Spleen (tissue), 11 donors: ENCODE data around the gene ZFX. TPM values are rescaled to one million over a fixed set of nuclear protein-coding genes. Genes with fewer than 3 reads are reported as not detected.
"Not testable (repeated sequence)": the region's sequence is repeated elsewhere in the genome, so short reads cannot be mapped to it uniquely, and the experiment has no call there.

Experiments used
- DNase-seq: peaks from one replicate; pipeline ENCODE4 v3.0.0-alpha.2; 2020
- H3K27ac ChIP-seq, 8 donors: fragments of 200-600 bp; sonication (generic) in 7 of 8; 1 replicate in 4 of 8; 2 replicates in 4 of 8; pipeline versions ENCODE4 v1.5.0 to v1.8.0; 2016 to 2021; ENCODE audit warnings: inconsistent platforms in 4 of 8, mild to moderate bottlenecking in 4 of 8, moderate library complexity in 1 of 8
- H3K27me3 ChIP-seq, 7 donors: fragments of 200-600 bp; sonication (generic) in 6 of 7; replicated peaks in 1 of 7; 1 replicate in 4 of 7; 2 replicates in 3 of 7; pipeline versions ENCODE4 v1.5.0 to v1.8.0; 2016 to 2021; ENCODE audit warnings: inconsistent platforms in 3 of 7, mild to moderate bottlenecking in 1 of 7
- H3K36me3 ChIP-seq, 6 donors: fragments of 200-600 bp; sonication (generic) in 5 of 6; 1 replicate in 4 of 6; 2 replicates in 2 of 6; pipeline versions ENCODE4 v1.5.0 to v1.8.0; 2016 to 2021; ENCODE audit warnings: inconsistent platforms in 2 of 6
- H3K4me1 ChIP-seq, 6 donors: fragments of 200-600 bp; sonication (generic) in 5 of 6; 1 replicate in 3 of 6; 2 replicates in 3 of 6; pipeline versions ENCODE4 v1.5.0 to v1.8.0; 2016 to 2021; ENCODE audit warnings: inconsistent platforms in 3 of 6
- H3K4me3 ChIP-seq, 8 donors: fragments of 200-600 bp; sonication (generic) in 7 of 8; 1 replicate in 4 of 8; 2 replicates in 4 of 8; pipeline versions ENCODE4 v1.5.0 to v1.8.0; 2016 to 2021; ENCODE audit warnings: inconsistent platforms in 4 of 8, mild to moderate bottlenecking in 4 of 8, moderate library complexity in 2 of 8
- H3K9me3 ChIP-seq, 8 donors: fragments of 200-600 bp; sonication (generic) in 7 of 8; 1 replicate in 4 of 8; 2 replicates in 4 of 8; pipeline versions ENCODE4 v1.5.0 to v1.8.0; 2016 to 2021; ENCODE audit warnings: inconsistent platforms in 4 of 8
- POLR2A ChIP-seq, 3 donors: fragments of 450-650 bp; IDR thresholded peaks; one replicate each; pipeline ENCODE4 v1.5.1; 2017; ENCODE audit warnings: antibody characterized with exemption in 3 of 3, mild to moderate bottlenecking in 1 of 3
- POLR2AphosphoS5 ChIP-seq, 3 donors: sonication (generic); formaldehyde crosslinking; IDR thresholded peaks; one replicate each; pipeline ENCODE4 v1.5.1; 2017; ENCODE audit warnings: antibody characterized with exemption in 3 of 3
- WGBS, 5 donors: extraction: QIAGEN DNeasy Blood & Tissue Kit in 3 of 5; methylation state at CpG; one replicate each; pipeline versions ENCODE4 v1.1.5 to v1.1.7; 2013 to 2018; 5-methylcytosine and 5-hydroxymethylcytosine counted together
- intact Hi-C: fragments of 100-400 bp; cut with DNase I; formaldehyde crosslinking; loops from one replicate; pipeline ENCODE4 v1.15.0; 2023; ENCODE audit warnings: low total_unique reads
- polyA plus RNA-seq, 3 donors: library from polyadenylated mRNA; stranded (reverse); fragments of 200-250 nt; gene quantifications; one replicate each; pipeline ENCODE4 v1.2.1, GENCODE V29; 2013
- total RNA-seq, 7 donors: library from RNA; depleted of rRNA in 3 of 7; stranded (reverse); fragments of >200 nt in 3 of 7; fragmentation: NEBNext Ultra II Directional in 4 of 7; extraction: Animal tissue kit (Norgen Biotek cat#: 25700) in 4 of 7; gene quantifications; one replicate each; pipeline versions ENCODE4 v1.1.0 to v1.2.1, GENCODE V29; 2016 to 2021
- TF ChIP-seq, protein P1 (sequence below), 11 experiments: fragments of 200-600 bp in 7 of 11; fragments of 450-650 bp in 4 of 11; sonication (generic) in 4 of 11; IDR thresholded peaks in 8 of 11; conservative IDR thresholded peaks in 3 of 11; 1 replicate in 7 of 11; 2 replicates in 4 of 11; pipeline versions ENCODE4 v1.4.0 to v1.8.0; 2016 to 2021; ENCODE audit warnings: antibody characterized with exemption in 11 of 11, inconsistent platforms in 4 of 11, mild to moderate bottlenecking in 1 of 11
- donor health status: healthy with polysubstance abuse.
- donor health status: DM: no; HTN: no; CAD: no; lungs with moderate emphysema.
- donor health status: DM: no; HTN: no; CAD: no.
- donor health status: Bipolar disorder and iron deficiency.
- donor health status: healthy.
- donor health status: DM: no; HTN: no; CAD: no.
- donor health status: DM: yes; HTN: yes; CAD: no.

Gene ZFX
- total and polyA plus RNA-seq, 10 donors, result 5.0 to 105 (median 72.2) TPM

DNA sequence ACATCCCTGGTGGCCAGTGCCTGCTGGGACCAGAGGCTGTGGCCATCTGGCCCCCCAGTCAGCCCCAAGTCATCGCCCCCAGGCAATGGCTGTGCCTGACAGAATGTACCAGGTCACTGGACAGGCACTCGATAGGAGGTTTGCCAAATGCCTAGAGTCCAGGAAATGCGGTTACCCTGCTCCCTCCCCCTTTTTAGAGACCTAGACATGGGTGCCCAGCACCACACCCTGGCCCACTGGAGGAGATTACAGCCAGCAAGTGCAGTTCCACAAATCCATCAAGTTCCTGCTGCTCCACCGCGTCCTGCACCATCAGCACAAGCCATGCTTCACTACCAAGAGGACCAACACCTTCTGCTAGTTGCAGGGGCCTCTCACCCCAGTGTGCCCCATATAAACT, 16.2 kb upstream of the ZFX start:
- H3K4me3 ChIP-seq, result no peak overlapping the region
- no peaks in the 10 kb centered on the region for H3K36me3 ChIP-seq
- H3K9me3 ChIP-seq, result no peaks in the 10 kb centered on the region
- no peaks in the 10 kb centered on the region for H3K27me3 ChIP-seq
- no peaks in the 10 kb centered on the region for H3K4me1 ChIP-seq
- peak; percentile 49 for DNase-seq
- intact Hi-C loops, result no loop called here
- WGBS, 5 donors, result 76 to 94% (median 88%) methylated on average over 5 of the region's 5 CpGs; no CpG with 5 or more reads in 1 of the 5 donors
- H3K27ac ChIP-seq, result no peak overlapping the region
- TF ChIP-seq, protein P1, sequence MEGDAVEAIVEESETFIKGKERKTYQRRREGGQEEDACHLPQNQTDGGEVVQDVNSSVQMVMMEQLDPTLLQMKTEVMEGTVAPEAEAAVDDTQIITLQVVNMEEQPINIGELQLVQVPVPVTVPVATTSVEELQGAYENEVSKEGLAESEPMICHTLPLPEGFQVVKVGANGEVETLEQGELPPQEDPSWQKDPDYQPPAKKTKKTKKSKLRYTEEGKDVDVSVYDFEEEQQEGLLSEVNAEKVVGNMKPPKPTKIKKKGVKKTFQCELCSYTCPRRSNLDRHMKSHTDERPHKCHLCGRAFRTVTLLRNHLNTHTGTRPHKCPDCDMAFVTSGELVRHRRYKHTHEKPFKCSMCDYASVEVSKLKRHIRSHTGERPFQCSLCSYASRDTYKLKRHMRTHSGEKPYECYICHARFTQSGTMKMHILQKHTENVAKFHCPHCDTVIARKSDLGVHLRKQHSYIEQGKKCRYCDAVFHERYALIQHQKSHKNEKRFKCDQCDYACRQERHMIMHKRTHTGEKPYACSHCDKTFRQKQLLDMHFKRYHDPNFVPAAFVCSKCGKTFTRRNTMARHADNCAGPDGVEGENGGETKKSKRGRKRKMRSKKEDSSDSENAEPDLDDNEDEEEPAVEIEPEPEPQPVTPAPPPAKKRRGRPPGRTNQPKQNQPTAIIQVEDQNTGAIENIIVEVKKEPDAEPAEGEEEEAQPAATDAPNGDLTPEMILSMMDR (IDR thresholded peaks at IDR 0.05 in 8 of 11, conservative IDR thresholded peaks at IDR 0.05 in 3 of 11), result no peak
- no peak for TF ChIP-seq POLR2AphosphoS5 (IDR thresholded peaks at IDR 0.05)
- TF ChIP-seq POLR2A (IDR thresholded peaks at IDR 0.05), result no peak

DNA sequence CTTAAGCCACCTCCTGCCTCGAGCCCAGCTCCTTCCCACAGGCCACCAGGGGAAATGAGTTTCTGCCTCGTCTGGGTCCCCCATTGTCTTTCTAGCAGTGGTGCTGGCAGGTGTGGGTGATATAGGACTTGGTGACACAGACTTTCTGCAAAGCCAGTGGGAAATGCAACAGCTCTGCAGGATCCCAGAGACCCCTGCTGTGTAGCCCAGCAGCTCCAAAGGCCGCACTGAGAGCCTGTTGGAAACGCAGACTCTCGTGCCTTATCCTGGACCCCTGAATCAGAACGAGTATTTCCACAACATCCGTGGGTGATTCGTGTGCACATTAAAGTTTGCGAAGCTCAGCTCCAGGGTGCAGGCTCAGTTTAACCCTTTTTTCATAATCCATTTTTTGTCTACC, 13.8 kb upstream of the ZFX start:
- H3K36me3 ChIP-seq, H3K4me3 ChIP-seq, H3K4me1 ChIP-seq, H3K27me3 ChIP-seq, H3K27ac ChIP-seq, H3K9me3 ChIP-seq, intact Hi-C loops: not testable (repeated sequence)
- peak; percentile 24 for DNase-seq
- 73 to 91% (median 79%) methylated on average over 4 to 7 of the region's 9 CpGs for WGBS, 5 donors

DNA sequence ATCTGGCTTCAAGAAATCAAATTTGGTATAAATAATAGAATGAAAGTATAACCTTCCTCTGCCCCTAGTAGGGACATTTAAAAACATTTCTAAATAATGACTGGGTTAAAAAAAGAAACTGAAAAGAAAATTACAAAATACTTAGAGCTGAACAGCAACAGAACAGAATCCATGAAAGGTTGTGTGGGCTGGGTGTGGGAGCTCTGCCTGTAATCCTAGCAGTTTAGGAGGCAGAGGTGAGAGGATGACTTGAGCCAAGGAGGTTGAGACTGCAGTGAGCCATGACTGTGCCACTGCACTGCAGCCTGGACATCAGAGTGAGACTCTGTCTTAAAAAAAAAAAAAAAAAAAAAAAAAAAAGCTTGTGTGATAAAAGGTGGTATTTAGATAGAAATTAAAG, 12.3 kb upstream of the ZFX start:
- intact Hi-C loops, result no loop called here
- no peak for TF ChIP-seq POLR2A (IDR thresholded peaks at IDR 0.05)
- no peak for TF ChIP-seq POLR2AphosphoS5 (IDR thresholded peaks at IDR 0.05)
- TF ChIP-seq, protein P1 (IDR thresholded peaks at IDR 0.05 in 8 of 11, conservative IDR thresholded peaks at IDR 0.05 in 3 of 11), result no peak

DNA sequence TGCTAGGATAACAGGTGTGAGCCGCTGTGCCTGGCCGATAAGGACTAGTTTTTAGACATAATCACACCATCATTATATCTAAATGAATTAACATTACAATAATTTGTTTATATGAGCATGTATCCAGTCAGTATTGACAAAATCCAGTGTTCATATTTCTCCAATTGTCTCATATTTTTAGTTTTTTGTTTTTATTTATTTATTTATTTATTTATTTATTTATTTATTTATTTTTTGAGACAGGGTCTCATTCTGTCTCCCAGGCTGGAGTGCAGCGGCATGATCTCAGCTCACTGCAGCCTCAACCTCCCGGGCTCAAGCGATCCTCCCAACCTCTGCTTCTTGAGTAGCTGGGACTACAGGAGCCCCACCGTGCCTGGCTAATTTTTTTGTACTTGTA, 5.5 kb upstream of the ZFX start:
- not testable (repeated sequence) for H3K27me3 ChIP-seq, H3K9me3 ChIP-seq, H3K36me3 ChIP-seq, H3K4me3 ChIP-seq, H3K27ac ChIP-seq, DNase-seq
- peaks cover 20 to 32% (median 25%) of the 10 kb centered on the region in 6 donors for H3K4me1 ChIP-seq
- 98 to 100% (median 100%) methylated on average over 6 of the region's 6 CpGs for WGBS, 5 donors
- intact Hi-C loops, result loop anchor here (10.0 kb wide), 1 partner anchor 89 kb away; the partner anchor contains the start of gene EIF2S3

More for the DNA sequence above, 12.3 kb upstream of the ZFX start:
- no peak overlapping the region for H3K4me3 ChIP-seq
- no peak overlapping the region for H3K27ac ChIP-seq
- H3K9me3 ChIP-seq, result no peaks in the 10 kb centered on the region
- H3K27me3 ChIP-seq, result no peaks in the 10 kb centered on the region
- H3K4me1 ChIP-seq, result no peaks in the 10 kb centered on the region
- no peak for DNase-seq
- H3K36me3 ChIP-seq, result no peaks in the 10 kb centered on the region

DNA sequence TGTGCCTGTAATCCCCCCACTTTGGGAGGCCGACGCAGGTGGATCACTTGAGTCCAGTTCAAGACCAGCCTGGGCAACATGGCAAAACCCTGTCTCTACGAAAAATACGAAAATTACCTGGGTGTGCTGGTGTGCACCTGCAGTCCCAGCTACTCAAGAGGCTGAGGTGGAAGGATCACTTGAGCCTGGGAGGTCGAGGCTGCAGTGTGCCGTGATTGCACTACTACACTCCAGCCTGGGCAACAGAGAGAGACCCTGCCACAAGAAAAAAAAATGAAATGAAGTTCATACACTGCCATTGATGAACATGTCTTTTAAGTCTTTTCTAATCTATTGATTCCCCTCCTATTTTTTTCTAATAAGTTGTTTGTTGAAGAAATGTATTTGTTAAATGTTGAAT, 5.0 kb upstream of the ZFX start:
- no peak for DNase-seq
- no peak overlapping the region for H3K4me3 ChIP-seq

More for the DNA sequence above, 5.0 kb upstream of the ZFX start:
- intact Hi-C loops, result loop anchor here (10.0 kb wide), 1 partner anchor 90 kb away; the partner anchor contains the start of gene EIF2S3
- Histone ChIP-seq H3K9me3 (no peaks in the 10 kb centered on the region), H3K27ac (no peak overlapping the region), H3K27me3 (no peaks in the 10 kb centered on the region), H3K4me1 (peaks cover 20 to 32% (median 25%) of the 10 kb centered on the region in 6 donors), H3K36me3 (no peaks in the 10 kb centered on the region)
- no peak for TF ChIP-seq POLR2A (IDR thresholded peaks at IDR 0.05)
- no peak for TF ChIP-seq POLR2AphosphoS5 (IDR thresholded peaks at IDR 0.05)
- TF ChIP-seq, protein P1 (IDR thresholded peaks at IDR 0.05 in 8 of 11, conservative IDR thresholded peaks at IDR 0.05 in 3 of 11), result no peak
- 90 to 99% (median 94%) methylated on average over 6 of the region's 6 CpGs for WGBS, 5 donors
